Measurements from ENCODE around the gene CRTC3. TPM values are rescaled to one million over a fixed set of nuclear protein-coding genes. Genes with fewer than 3 reads are reported as not detected.
"Not testable (repeated sequence)": the region's sequence is repeated elsewhere in the genome, so short reads cannot be mapped to it uniquely, and the experiment has no call there.

CRTC3 gene
- total RNA-seq, 1 donor from 2014 or later = 115 TPM

DNA sequence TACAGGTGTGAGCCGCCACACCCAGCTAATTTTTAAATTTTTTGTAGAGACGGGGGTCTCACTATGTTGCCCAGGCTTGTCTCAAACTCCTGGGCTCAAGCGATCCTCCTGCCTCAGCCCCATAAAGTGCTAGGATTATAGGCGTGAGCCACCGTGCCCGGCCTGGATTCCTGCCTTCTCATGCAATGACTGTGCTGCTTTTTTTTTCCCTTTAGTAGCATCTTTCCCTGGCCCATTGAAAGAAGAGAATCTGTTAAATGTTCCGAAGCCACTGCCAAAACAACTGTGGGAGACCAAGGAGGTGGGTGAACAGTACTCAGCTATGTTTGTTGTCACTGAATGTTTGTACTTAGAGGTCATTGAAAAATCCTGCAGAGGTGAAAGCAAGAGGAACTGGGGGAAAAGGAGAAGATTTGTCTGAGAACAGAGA, 88.0 kb downstream of the CRTC3 start:
- intact Hi-C loops (cut with micrococcal nuclease) = no loop called here

DNA sequence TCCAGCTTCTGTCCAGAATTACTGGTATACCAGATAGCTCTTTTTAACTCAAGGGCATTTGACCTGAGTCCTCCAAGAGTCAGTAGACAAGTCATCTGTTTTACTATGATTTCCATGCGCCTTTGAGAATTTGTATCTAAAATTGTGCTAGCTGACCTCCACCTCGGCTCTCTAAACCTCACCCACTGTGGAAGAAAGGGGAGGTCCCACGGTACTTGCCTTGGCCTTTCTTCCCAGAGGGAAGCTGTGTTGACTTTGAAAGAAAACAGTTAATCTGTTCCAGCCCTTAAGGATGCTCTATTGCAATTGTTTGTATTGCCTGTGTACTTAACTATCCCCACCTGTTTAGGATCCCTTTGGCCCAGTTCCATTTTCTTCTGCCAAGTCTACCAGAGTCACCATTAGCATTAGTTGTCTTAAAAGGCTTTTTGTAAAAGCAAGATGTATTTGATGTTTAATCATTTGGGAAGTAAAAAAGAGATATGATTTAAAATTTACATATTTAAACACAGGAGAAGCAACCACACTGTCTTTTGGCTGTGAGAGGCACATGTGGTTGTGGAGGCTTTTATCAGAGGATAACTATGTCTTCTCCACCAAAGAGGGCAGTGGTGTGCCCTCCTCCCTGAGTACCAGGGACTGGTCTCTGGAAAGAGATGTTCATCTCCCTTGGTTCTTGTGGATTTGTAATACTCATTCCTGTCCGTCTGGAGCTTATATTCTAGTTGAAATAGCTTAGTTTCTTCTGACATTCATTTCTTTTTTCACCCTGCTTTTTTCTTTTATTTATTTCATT, 88.8 kb downstream of the CRTC3 start:
- intact Hi-C loops (cut with micrococcal nuclease) = no loop called here

DNA sequence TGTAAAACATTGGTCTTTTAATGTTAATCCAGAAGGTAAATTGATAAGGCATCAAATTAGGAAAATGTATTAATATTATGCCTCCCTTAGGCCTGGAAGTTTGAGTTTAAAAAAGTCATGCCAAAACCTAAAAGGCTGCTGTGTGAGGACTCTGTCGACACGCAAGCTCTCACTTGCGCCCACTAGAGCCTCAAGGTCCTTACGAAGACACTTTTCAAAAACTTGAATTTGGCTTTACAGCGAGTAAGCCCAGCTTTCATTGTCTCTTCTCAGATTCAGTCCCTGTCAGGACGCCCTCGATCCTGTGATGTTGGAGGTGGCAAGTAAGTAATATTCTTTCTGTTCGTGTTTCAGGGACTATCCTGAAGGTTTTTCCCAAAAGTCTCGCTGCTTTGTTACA, 89.7 kb downstream of the CRTC3 start:
- intact Hi-C loops (cut with micrococcal nuclease) = no loop called here

DNA sequence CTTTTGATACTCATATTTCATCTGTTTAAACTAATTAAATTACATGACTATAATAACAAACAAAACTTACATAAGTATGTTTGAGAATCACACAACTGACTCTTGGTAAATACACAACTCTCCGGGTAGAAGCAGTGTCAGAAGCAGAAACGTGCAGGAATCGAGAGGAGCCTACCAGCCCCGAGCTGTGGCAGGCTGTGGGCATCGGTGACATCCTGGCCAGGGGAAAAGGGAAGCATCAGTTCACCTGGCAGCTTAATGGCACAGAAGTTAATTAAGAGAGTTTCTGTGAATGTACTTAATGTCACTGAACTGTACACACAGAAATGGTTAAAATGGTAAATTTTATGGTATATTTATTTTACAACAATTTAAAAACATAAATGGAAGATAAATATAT, 90.2 kb downstream of the CRTC3 start:
- intact Hi-C loops (cut with micrococcal nuclease) = loop anchor here (5.0 kb wide), 1 partner anchor 298 kb away; no protein-coding TSS in a partner anchor

DNA sequence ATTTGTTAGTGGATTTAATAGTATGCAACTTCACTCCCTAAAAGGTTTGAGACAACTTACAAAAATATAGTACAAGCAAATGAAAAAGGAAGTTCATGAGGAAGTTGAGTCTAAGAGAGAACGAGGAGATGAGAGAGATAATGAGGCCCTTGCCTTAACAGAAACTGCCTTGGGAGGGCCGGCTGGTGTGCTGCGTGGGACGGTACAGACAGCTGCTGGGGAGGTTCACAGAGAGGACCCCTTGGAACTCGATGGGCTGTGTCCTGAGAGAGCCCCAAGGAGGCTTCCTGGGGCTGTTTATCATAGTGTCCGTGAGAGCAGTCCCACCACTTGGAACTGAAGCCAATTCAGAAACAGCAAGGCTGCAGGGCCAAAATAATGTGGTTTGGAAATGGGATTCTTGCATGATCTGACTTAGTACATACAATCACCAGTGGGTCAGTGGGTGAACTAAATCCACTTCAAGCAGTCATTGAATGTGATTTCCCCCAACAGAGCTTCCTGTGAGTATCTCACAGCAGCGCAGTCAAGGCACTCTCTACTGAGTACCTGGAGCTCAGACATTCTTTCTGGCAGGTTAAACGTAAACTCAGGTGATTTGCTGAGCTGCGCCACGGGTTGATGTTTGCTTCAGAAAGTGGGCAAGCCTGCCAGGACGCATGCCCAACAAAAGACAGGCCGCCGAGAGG, 90.8 kb downstream of the CRTC3 start:
- intact Hi-C loops (cut with micrococcal nuclease) = loop anchor here (5.0 kb wide), 1 partner anchor 298 kb away; no protein-coding TSS in a partner anchor

DNA sequence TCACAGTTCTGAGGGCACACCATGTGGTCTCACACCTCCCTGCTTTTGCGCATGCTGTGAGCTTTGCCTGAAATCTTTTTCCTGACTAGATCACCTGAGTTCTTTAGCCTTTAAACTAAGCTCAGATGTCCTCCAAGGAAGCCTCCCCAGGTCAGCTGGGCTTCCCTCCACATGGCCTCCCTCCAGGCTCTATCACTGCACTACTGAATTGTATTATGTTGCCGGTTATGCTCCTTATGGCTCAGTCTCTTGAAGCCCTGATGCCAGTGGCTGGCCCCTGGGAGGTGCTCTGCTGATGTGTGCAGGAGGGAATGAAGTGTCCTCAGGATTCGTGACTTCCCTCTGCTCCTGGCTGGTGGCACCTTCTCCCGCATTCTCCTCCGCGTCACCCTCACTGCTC, 94.1 kb downstream of the CRTC3 start:
- intact Hi-C loops (cut with micrococcal nuclease) = loop anchor here (5.0 kb wide), 1 partner anchor 302 kb away; no protein-coding TSS in a partner anchor

DNA sequence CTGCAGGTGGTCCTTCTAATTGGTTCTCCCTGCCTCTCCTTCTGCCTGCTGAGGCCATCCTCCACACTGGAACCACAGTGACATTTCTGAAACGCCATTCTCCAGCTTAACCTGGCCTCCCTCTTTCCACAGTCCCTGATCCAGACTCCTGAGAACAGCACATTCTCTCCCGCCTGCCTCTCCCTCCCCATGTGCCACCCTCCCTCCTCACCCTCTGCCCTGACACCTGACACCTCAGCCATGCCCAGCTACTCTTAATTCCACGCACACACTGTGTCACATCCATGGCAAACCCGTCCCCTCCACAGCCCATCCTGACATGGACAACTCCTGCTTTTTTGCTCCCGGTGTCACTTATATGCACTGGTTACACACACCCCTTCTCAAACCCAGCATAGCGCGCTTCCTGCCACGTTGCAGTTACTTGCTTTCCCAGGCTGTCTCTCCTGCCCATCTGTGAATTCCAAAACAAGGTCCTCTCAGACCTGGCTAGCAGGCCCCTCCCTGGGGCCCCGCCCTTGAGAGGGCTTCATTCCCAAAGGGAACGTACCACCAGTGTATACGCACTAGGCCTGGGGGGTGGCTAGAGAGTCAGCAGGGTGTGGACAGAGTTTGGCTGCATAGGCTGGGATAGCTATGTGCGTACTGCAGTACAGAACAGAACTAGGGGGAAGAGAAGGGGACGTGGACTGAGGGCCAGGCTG, 94.7 kb downstream of the CRTC3 start:
- intact Hi-C loops (cut with micrococcal nuclease) = loop anchor here (5.0 kb wide), 1 partner anchor 302 kb away; no protein-coding TSS in a partner anchor

DNA sequence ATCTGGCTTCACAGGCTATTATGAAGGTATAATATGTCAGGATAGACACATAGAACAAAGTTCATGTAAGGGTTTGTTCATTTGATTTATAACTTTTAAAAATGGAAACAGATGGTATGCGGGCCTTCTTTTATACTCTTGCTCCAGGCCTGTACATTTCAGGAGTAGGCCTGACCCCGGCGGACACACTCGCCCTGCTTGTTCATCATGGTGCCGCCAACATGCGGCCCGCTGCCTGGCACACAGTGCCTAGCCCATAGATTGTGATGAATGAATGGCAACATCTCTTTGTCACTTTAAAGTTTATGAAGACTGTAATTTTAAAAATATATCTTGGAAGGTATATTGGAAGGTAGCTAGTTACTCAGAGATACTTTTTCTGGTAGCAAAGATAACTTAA, 95.3 kb downstream of the CRTC3 start:
- intact Hi-C loops (cut with micrococcal nuclease) = no loop called here

DNA sequence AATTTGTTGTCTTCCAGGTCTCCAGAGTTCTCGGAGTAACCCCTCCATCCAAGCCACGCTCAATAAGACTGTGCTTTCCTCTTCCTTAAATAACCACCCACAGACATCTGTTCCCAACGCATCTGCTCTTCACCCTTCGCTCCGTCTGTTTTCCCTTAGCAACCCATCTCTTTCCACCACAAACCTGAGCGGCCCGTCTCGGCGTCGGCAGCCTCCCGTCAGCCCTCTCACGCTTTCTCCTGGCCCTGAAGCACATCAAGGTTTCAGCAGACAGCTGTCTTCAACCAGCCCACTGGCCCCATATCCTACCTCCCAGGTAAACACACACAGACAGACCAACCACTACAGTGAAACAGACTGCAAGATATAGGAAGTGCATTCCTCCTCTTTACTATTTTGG, 99.5 kb downstream of the CRTC3 start:
- intact Hi-C loops (cut with micrococcal nuclease) = no loop called here

DNA sequence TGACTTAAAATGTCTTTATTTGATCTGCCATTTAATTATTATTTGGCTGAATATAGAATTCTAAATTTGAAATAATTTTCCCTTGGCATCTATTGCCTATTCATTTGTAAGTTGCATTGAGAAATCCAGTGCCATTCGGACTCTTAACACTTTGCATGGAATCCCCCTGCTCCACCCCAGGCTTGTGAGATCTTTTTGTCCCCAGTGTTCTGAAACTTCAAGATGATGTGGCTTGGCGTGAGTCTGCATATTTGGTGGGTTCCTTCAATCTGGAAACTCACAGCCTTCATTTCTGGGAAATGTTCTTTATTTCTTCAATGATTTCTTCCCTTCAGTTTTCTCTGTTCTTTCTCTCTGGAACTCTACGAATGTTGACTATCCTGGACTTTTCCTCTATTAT, 103.6 kb downstream of the CRTC3 start:
- intact Hi-C loops (cut with micrococcal nuclease) = no loop called here

DNA sequence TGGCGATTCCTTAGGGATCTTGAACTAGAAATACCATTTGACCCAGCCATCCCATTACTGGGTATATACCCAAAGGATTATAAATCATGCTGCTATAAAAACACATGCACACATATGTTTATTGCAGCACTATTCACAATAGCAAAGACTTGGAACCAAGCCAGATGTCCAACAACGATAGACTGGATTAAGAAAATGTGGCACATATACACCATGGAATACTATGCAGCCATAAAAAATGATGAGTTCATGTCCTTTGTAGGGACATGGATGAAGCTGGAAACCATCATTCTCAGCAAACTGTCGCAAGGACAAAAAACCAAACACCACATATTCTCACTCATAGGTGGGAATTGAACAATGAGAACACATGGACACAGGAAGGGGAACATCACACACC, 107.3 kb downstream of the CRTC3 start:
- intact Hi-C loops (cut with micrococcal nuclease) = not testable (repeated sequence)

DNA sequence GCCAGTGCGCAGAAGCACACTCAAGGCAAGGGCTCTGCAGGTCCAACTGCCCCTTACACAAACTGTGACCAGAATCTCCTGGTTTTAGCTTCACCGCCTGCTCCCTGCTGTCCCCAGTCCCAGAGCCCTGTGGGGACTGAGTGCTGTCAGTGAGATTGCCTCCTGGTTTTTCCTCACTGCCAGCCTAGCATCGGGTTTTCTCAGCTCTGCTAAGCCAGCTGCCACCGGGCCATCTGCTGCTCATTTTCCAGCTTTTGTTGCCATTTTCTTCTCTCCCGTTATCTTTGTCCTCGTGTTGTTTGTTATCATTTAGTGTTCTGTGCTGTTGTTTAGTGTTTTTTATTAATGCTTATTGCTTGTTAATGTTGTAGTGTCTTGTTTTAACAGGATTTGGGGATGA, 108.0 kb downstream of the CRTC3 start:
- intact Hi-C loops (cut with micrococcal nuclease) = no loop called here

DNA sequence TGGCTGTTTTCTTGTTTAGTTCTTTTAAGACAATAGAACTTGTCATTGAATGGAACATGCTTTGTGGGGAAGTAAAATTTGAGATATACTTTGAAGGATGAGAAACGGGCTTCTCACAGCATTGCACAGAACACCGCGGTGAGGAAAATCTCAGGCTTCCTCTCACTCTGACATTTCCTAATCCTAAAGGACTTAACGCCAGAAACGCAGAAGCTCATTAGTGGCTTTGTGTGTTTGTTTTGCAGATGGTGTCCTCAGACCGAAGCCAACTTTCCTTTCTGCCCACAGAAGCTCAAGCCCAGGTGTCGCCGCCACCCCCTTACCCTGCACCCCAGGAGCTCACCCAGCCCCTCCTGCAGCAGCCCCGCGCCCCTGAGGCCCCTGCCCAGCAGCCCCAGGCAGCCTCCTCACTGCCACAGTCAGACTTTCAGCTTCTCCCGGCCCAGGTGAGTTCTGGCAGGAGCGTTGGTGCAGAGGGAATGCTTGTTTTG, 108.5 kb downstream of the CRTC3 start:
- intact Hi-C loops (cut with micrococcal nuclease) = no loop called here

DNA sequence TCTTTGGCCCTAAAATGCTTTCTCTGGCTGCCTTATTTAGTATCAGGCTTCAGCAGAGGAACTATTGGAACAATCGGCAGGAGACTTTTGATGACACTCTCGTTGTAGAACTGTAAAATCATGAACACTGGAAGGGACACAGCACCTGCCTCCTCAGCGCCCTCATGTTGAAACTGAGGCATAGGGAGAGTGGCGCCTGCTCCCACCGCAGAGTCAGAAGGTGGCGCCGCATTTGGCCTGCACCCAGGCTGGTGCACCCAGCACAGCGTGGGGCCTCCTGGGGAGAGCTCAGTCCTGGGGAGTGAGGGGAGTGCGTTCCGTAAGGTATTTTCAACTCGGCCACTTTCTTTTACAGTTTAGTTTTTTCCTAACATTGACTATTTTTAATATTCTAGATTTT, 109.2 kb downstream of the CRTC3 start:
- intact Hi-C loops (cut with micrococcal nuclease) = no loop called here

DNA sequence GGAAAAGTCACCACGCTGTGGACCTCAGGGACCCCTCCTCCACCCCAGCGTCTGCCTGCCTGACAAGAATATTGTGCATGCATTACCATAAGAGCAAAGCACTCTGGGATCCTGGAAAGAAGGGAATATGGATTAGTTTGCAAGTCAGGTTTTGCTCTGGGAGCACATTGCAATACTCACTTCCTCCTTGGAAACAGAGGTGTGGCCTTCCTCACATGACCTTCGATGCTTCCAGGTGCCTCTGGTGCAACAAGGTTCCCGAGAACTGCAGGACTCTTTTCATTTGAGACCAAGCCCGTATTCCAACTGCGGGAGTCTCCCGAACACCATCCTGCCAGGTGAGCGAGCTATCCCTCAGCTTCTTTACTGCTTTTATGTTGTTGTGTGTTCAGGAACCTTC, 111.1 kb downstream of the CRTC3 start:
- intact Hi-C loops (cut with micrococcal nuclease) = no loop called here

DNA sequence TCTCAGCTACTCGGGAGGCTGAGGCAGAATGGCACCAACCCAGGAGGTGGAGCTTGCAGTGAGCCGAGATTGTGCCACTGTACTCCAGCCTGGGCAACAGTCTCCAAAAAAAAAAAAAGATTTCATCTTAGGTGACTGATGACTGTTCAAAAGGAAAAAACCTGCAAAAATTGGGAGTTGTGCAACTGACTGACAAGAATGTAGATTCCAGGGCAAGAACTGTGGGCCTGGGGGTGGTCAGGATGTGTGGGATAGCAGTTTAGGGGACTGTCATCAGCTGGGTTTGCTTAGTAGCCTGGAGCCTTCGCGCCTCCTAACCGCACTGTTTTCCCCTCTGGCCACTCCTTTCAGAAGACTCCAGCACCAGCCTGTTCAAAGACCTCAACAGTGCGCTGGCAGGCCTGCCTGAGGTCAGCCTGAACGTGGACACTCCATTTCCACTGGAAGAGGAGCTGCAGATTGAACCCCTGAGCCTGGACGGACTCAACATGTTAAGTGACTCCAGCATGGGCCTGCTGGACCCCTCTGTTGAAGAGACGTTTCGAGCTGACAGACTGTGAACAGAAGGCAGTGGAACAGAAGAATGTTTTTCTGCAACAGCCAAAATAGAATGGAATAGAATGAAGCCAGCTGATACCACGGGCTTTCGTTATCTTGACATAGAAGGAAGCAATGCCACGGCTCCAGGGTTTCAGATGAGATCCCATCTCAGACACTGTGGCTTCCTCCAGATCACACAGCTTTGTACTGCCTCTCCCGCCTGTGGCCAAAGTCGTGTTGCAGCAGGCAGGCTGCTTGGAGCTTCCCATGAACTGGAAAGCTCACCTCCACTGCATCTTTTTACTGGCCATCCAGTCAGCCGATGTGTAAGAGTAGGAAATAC, 112.1 kb downstream of the CRTC3 start:
- intact Hi-C loops (cut with micrococcal nuclease) = no loop called here

DNA sequence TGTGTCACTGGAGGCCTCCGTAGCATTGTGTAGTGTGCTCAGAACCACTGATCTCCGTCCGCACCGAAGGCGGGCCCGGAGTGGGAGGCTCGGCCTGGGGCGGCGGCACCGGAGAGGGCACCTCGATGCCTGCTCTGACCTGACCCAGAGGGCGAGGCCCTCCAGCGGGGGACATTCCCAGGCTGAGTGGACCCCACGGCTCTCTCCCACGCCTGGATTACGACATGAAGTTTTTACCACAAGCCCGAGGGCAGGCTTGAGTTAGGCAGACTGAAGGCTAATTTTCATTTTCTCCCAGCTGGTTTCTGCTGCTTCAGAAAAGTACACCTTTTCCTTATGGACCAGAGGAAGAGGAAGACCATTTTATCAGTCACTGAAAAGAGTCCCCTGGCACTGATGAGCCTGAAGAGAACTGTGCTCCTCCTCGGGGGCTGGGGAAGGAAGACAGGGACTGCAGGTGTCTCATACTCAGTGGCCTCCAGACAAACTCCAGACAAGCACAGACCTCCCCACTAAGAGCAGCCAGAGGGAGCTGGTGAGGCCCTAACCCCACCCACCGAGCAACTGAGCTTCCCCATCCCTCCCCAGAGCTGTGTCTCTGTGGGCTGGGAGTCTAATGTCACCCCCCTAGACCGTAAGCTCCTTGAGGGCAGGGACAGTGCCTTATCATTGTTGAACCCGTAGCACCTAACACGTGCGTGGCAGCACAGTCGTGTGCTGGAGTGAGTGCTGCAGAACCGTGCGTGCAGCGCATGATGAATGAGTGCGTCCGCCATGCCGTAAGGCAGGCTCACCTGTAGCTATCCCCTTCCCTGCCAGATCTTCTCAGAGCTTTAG, 113.0 kb downstream of the CRTC3 start:
- intact Hi-C loops (cut with micrococcal nuclease) = no loop called here

DNA sequence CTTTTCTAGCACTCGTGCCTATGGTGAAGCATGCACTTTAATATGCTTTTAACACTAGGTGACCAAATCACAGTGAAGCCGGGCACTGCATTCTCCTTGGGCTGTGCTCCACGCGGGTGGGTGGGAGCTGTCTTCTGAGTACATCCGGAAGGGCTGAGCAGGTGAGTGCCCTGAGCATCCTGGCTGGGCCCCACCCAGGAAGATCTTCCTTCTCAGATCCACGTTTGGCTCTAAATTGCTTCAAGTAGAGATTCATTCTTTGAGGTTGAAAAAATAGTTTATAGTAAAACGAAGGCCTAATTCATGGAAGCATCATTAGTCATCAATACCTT, 113.5 kb downstream of the CRTC3 start:
- intact Hi-C loops (cut with micrococcal nuclease) = no loop called here

DNA sequence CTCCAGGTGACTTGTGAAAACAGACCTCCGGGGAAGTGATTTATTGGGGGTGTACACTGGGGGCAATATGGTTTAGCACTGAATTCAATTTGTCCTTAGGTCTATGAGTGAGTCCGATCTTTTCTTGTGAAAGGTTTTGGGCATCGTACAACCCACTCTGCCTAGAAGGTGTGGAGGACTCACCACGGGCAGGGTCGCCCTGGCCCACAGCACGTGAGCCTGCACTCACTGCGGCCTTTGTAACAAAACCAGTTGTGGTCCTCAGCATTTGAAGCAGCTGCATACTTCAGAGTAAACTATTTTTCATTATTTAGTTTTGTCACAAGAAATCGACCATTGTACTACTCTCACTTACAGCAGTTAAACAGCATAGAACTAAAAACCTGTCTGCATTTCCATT, 114.8 kb downstream of the CRTC3 start:
- intact Hi-C loops (cut with micrococcal nuclease) = no loop called here

Data from T-helper 1 cell treated with Interleukin-12 subunit alpha and Interleukin-12 subunit beta and Interleukin-4 antibody, amounts not matched to agents 30 ng/mL and 1 ng/mL, for 36 hours (primary cell).